ENCODE measurements around the gene DCLRE1C.
"Not testable (repeated sequence)": the region's sequence is repeated elsewhere in the genome, so short reads cannot be mapped to it uniquely, and the experiment has no call there.

Gene DCLRE1C

DNA sequence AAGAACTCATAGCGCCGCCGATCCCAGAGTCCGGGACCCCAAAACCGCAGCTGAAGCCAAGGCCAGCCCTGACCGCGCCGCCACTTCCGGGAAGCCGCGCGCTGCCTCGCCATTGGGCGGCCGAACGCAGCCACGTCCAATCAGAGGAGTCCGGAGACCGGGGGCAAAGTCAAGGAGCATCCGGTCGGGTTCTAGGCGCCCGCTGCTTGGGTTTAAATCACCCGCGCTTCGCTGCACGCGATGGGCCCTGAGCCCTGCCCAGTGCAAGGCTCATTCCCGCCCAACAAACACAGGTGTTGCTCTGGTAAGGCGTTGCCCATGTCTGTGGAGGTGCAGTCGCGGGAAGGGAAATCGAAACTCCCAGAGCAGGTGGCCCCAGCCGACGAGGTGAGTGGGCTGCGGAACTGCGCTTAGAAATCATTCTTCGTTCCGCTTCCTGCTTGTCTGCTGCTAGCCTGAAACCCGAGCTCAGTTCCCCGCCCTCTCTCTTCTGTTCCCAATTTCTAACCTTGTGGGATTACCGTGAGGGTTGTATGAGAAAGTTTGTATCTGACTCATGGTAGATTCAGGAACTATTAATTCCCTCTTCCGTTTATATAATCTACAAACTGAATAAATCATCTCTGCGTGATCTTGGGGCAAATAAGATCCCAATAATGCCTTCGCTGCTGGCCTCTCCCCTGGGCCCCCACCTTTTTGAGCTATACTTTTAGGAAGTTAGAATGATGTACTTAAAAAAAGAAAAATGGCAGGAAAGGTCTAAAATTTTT, at the start of gene DCLRE1C:
TSS of gene DCLRE1C (minus strand) at position 96 of the 770 bp plus-strand sequence. CDS start at position 10, 86 bp downstream.
- peak; percentile 86 for DNase-seq

DNA sequence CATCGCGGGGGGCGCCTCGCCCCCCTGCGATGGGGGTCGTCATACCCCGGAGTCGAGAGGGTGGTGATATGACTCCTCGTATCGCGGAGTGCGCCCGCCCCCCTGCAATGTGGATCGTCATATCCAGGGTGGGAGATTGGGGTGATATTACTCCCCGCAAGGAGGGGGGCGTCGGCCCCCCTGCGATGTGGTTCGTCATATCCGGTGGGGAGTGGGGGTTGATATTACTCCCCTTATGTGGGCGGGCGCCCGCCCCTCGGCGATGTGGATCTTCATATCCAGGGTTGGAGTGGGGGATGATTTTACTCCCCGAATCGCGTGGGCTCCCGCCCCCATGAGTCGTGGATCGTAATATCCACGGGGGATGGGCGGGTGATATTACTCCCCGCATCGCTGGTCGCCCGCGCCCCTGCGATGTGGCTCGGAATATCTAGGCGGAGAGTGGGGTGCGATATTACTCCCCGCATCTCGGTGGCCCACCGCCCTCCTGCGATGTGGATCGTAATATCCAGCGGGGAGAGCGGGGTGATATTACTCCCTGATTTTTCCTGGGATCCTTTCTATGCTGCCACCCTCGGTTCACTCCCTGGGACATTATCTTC, 42.2 kb upstream of the DCLRE1C start:
- no peak for DNase-seq

DNA sequence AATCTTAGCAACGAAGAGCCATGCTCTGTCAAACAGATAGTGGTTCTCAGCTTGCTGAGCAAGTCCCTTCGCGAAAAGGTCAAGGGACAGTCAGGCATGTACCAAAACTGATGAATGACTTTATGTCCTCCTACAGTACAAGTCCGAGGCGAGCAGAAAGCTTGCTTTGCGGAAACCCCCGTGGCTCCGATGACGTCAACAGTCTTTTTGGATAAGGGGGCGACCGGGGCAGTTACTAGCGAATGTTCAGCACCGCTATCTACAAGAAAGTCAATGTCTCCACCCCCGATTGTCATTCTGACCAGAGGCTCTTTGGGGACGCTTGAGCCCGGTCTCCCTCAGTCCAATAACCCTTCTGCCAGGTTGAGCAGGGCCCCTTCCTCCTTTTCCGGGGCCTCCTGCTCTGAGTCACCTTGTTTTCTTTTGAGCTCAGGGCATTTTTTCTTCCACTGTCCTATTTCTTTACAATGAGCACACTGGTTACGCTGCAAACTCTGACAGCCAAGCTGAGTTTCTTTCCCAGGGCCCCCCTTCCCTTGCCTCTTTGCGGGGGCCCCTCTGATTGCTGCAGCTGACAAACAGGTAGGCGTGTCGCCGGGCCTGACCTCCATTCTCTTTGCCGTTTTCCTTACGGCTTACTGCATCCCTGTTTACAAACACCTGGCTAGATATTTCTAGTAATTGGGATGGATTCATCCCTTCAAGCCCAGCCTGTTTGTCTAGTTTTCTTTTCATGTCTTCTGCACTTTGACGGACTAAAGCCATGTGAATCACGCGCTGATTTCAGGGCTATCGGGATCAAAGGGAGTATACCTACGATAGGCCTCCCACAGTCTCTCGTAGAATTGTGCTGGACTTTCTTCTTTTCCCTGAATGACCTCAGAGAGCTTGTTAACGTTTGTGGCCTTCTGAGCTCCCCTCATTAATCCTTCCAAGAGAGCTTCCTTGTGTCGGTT, 39.9 kb upstream of the DCLRE1C start:
- not testable (repeated sequence) for DNase-seq

DNA sequence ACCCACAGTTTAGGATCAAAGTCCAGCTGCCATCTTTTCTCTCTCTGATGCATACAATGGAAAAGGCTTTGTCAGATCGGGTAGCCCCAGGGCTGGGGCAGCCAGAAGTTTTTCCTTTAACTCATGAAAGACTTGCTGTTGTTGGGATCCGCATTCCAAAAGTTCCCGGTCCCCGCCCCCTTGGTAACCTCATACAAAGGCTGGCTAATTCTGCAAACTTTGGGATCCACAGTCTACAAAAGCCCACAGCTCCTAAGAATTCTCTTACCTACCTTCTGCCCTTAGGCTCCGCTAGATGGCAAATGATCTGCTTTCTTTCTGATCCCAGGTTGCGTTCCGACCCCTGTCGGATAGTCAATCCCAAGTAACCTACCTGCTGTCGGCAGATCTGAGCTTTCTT, 38.4 kb upstream of the DCLRE1C start:
- DNase-seq, result not testable (repeated sequence)

DNA sequence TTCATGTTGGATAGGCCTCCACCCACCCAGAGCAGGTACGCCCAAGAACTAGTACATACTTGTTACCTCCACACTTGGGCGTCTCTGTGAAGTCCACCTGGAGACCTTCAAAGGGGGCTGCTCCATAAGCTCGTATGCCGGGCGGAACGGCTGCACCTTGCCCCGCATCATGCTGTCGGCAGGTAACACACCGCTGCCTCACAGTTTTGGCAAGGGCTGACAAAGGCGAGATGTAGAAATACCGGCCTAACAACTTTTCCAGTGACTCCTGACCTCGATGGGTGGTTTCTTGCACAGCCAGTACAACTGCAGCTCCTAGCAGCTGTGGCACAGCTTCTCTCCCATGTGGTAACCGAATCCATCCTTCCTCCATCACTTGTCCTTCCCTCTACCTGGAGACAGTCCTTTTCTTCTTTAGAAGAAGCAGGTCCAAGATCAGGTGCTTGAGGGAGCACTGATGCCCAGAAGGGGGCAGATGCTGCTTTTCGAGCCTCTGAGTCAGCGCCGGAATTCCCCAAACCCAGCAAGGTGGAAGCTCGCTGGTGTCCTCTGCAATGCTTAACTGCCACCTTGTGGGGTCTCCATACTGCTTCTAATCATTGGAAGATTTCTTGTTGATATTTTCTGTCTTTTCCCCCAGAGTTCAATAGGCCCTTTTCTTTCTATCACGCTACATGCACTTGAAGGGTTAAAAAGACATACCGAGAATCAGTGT, 37.3 kb upstream of the DCLRE1C start:
- not testable (repeated sequence) for DNase-seq

DNA sequence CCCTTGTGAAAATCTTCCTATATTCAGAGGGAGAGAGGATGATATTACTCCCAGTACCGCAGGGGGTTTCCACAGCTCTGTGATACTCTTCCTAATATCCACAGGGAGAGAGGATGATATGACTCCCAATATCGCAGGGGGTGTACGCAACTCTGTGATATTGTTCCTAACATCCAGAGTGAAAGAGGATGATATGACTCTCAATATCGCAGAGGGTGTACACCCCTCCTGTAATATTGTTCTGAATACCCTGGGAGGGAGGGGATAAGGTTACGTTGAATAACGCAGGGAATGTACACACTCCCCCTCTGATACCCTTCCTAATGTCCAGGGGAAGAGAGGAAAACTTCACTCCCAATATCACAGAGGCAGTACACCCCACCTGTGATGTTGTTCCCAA, 35.7 kb upstream of the DCLRE1C start:
- DNase-seq, result not testable (repeated sequence)

DNA sequence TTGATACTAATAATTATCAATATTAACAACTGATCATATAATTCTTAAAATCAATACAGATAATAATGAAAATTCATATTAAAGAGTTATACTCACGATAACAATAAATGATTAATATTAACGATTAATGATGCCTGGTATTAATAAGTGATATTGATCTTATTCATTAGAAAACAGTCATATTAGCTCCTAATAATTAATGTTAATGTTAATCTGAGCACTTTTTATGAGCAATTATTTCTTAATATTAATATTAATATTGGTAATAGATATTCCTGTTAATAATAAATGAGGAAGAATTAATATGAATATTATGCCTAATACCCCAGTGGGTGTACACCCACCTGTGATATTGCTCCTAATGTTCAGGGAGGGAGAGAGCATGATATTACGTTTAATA, 28.8 kb upstream of the DCLRE1C start:
- DNase-seq, result no peak

DNA sequence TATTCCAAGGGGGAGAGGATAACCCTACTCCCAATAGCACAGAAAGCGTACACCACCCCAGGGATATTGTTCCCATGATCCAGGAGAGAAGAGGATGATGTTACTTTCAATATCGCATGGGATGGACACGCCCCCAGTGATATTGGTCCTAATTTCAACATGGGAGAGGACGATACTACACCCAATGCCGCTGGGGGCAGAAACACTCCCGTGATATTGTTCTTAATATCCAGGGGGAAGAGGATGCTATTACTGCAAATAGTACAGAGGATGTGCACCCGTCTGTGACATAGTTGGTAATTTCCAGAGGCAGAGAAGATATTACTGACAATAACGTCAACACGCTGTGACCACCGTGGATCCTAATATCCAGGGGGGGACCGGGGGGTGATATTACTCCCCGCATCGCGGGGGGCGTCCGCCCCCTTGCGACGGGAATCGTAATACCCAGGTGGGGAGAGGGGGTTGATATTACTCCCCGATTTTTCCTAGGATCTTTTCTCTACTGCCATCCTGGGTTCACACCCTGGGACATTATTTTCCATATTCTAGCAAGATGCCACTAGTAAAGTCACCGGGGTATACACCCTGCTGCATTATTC, 21.9 kb upstream of the DCLRE1C start:
- DNase-seq, result no peak

DNA sequence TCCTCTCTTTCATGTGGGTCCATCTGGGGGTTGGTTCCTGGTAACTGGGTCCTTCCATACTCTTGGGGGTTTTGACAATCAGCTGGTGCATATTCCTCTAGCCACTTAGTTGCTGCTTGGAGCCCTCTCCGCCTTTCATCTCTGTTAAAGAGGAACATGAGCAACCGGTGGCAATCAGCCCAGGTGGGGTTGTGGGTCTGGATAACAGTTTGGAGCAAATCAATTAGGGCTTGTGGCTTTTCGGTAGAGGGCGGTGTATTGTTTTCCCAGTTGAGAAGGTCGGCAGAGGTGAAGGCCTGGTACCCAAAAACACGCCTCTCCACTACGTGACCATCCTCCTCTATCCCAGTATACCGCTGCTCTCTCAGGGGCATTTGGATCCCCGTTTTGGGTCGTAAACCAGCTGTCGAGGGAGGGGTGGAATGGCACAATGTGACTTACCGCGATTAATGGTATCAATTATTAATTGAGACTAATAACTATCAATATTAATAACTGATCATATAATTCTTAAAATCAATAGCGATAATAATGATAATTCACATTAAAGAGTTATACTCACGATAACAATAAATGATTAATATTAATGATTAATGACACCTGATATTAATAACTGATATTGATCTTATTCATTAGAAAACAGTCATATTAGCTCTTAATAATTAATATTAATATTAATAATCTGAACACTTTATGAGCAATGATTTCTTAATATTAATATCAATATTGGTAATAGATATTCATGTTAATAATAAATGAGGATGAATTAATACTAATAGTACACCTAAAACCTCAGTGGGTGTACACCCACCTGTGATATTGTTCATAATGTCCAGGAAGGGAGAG, 20.5 kb upstream of the DCLRE1C start:
- not testable (repeated sequence) for DNase-seq

DNA sequence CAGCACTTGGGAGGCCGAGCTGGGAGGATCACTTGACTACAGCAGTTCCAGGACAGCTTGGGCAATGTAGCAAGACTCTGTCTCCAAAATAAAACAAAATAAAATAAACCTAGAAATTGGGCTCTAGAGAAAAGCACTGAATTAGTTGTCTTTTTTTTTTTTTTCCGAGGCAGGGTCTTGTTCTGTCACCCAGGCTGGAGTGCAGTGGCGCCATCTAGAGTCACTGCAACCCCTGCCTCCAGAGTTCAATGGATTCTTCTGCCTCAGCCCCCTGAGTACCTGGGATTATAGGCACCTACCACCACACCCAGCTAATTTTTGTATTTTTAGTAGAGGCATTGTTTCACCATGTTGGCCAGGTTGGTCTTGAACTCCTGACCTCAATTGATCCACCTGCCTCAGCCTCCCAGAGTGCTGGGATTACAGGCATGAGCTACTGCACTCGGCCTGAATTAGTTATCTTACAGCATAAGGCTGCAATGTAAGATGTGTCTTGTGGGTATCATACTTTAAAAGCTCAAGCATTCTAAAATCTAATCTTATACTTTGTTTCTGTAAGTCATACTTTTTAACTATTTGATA, 18.1 kb upstream of the DCLRE1C start:
- no peak for DNase-seq

DNA sequence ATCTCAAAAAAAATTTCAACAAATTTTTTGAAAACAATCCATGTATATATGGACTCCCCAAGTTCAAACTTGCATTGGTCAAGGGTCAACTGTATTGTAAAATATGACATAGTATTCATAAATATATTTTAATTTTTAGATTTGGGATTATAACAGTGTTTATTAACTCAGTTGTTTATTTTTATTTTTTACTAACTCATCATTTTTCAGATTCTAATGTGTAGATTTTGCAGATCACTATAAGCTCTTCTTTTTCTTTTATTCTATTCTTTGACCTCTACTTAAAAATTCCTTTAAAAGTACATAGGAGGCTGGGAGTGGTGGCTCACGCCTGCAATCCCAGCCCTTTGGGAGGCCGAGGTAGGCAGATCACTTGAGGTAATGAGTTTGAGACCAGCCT, 14.0 kb upstream of the DCLRE1C start:
- DNase-seq, result no peak

DNA sequence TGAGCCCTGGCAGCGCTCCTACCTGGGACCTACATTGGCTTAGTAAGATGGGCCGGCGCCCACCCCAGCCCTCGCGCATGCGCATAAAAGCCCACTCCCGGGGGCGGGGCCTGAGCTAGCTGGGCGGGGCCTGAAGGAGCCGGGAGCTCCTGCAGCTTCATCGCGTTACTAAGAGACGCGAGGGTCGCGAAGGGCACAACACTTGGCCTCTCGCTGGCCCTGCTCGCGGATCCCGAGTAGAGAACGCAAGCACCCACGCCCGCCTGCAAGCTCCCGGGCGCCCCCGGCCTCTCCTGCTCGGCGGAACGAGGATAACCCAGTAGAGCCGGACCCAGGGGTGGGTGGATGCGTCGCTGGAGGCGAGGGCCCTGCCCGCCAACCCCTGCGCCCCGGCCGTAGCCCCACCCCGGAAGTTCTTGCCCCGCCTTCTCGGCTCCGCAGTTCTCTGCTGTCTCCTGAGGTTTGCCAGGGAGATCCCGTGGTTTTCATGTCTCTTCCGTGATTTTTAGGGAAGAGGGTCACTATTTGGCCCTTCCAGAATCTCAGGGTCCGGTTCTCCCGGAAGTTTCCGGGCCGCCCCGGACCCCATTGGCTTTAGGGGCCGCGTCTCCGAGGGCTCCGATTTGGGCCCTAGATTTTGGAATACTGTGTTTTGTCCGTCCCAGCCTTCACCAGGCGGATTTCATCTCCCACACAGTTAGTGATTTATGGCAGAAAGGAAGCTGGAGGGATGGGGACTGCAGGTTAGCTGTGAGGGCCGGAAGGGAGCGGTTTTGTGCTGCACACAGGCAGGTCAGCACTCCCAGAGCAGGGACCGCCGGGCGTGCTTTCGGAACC, 5.5 kb upstream of the DCLRE1C start, which contains the start of gene MEIG1:
TSS of gene MEIG1 (plus strand) at position 168 of the 837 bp plus-strand sequence. CDS start 7,081 bp downstream, outside the sequence.
- DNase-seq, result peak; percentile 73

DNA sequence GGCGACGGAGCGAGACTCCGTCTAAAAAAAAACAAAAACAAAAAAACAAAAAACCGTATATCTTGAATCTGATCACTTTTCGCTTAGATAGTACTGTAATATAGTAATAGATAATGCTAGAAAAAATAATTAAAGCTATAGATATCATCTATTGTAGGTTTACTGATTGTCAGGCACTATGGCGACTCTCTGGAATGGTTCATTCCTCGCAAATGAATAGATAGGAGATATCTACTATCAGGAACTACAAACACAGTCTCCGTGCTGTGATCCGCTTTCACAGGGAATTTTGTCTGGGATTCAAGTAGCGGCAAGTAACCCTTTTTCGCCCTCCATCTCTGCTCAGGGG, 5.0 kb upstream of the DCLRE1C start:
- DNase-seq, result no peak

DNA sequence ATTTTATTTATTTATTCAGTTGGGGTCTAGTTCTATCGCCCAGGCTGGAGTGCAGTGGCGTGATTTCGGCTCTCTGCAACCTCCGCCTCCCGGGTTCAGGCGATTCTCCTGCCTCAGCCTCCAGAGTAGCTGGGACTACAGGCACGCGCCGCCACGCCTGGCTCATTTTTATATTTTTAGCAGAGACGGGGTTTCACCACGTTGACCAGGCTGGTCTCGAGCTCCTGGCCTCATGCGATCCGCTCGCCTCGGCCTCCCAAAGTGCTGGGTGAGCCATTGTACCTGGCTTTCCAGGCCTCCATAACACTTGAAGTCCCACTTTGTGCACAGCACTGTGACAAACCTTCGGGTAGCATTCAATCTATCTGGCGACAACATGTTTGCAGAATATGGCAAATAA, 1.0 kb upstream of the DCLRE1C start:
- no peak for DNase-seq

DNA sequence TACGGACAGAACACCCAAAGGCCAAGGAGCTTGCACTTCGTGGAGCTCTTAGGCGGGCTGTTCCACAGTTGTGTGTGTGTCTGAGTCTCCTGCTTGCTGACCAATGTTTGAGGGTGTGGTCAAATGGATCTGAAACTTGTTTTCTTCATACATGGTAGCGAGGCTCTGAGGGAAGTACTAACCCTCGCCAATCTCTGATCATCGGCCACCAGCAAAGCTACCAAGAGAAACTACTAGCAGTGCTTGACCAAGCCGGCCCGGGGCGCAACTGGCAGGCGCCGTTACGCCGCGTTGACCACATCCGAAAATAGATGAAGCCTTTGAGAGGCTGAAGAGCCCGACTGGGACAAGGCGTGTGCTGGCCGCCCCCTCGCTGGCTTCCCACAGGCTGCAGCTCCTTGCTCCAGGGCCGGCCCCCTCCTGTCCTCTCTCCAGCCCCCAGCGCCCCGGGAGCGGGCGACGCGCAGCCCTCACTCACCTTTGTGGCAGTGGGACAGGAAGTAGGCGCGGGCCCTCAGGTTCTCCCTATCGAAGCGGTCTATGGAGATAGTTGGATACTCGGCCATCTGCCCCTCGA, 384 bp downstream of the DCLRE1C start:
- no peak for DNase-seq

DNA sequence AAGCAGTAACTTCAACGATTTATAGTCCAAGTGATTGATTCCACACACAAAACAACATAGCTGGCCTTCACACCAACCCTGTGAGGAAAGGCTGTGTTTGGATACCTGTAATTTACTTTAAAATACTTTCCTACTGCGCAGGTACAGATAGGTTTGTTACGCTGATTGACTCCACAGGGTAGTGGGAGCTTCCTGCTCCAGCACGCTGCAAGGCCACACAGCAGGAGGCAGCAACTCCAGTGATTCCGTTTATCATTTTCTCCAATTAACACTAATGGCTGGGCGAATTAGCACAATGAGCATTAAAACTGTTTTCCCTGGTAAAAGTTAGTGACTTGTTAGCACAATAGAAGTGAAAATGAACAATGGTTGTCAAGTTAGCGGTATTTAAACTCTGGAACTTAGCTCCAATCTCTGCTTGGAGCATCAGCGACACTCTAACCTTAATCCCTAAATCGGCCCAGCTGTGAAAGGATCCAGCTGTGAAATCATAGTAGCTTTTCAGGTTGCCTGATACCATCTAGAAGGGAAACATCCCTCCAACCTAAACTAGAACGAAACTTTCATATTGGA, 959 bp downstream of the DCLRE1C start:
- DNase-seq, result no peak

DNA sequence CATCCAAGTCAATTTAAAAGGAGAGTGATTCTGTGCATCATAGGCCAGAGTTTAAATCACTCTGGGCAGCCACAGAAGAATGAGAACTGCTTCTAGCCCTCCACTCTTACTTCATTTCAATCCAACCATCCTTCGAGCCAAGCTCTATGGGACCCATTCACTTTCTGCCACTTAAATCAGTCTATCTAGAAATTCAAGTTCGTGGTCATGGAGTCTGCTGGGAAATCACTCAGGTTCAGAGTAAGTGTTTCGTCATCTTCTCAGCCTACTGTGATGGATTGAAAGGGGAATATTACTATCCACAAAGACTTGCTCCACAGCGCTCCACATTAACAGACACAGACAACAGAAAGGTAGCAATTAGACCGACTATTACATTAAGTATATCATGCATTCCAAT, 4.6 kb downstream of the DCLRE1C start:
- DNase-seq, result no peak

DNA sequence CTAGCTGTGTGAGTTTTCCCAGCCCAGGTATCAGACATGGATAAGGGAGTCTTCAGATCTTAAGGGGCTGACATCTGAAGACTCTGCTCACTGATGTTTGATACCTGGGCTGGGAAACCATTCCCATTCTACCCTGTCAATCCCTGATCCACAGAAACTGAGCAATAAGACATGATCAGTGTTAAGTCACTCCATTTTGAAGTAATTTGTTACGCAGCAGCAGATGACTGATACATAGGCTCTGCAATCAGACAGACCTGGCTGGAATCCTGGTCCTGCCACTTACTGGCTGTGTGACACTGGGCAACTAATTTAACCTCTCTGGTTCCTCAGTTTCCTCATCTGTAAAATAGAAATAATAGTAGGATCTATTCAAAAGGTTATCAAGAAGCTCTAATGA, 6.6 kb downstream of the DCLRE1C start:
- no peak for DNase-seq

DNA sequence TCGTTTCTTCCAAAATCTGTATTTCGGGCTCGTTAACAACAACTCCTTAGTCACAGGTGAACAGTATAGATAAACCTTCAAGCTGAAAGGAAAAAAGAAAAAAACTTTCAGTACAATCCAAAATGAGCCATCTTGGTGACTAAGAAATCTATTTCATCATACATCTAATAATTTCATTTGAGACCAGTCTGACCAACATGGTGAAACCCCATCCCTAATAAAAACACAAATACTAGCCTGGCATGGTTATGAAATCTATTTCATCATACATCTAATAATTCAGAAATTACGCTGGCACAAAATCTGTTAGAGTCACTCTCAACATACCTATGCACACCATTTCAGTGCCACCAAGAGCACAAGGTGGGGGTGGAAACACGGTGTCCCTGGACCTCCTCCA, 8.8 kb downstream of the DCLRE1C start:
- DNase-seq, result no peak
